H1 (cell line): ENCODE results near the gene CD72.

Experiments
- CEBPB ChIP-seq: IDR thresholded peaks from 2 replicates; pipeline ENCODE4 v1.6.1; 2012; ENCODE audit warnings: low read depth, low read length
- CTCF ChIP-seq, 3 experiments: IDR thresholded peaks; 1 replicate in 2 of 3; 2 replicates in 1 of 3; pipeline versions ENCODE4 v1.5.1 to v1.6.1; 2011; ENCODE audit warnings: low read length in 3 of 3, mild to moderate bottlenecking in 3 of 3, inconsistent platforms in 2 of 3, low read depth in 1 of 3, moderate library complexity in 1 of 3; ENCODE audit not compliant: insufficient read depth in 1 of 3; ENCODE audit errors: control extremely low read depth in 1 of 3
- EP300 ChIP-seq, 2 experiments: IDR thresholded peaks; 1 replicate in 1 of 2; 2 replicates in 1 of 2; pipeline ENCODE4 v1.6.1; 2011 to 2012; ENCODE audit warnings: low read depth in 2 of 2, low read length in 2 of 2, mild to moderate bottlenecking in 2 of 2, borderline replicate concordance in 1 of 2, inconsistent platforms in 1 of 2, moderate library complexity in 1 of 2
- EZH2 ChIP-seq: fragments of 200-600 bp; sonication (generic); IDR thresholded peaks from 2 replicates; pipeline ENCODE4 v1.7.1; 2012; ENCODE audit warnings: low read depth, mild to moderate bottlenecking, moderate library complexity, low read length, inconsistent platforms; ENCODE audit not compliant: severe bottlenecking
- POLR2A ChIP-seq, 2 experiments: IDR thresholded peaks; 1 replicate in 1 of 2; 2 replicates in 1 of 2; pipeline ENCODE4 v1.6.1; 2011; ENCODE audit warnings: low read depth in 2 of 2, low read length in 2 of 2, mild to moderate bottlenecking in 2 of 2; ENCODE audit errors: control extremely low read depth in 1 of 2
- POLR2AphosphoS5 ChIP-seq: IDR thresholded peaks from 2 replicates; pipeline ENCODE4 v1.6.1; 2011; ENCODE audit warnings: low read depth, low read length
- RFX5 ChIP-seq: IDR thresholded peaks from 2 replicates; pipeline ENCODE4 v1.6.1; 2011; ENCODE audit warnings: low read depth, low read length, improper control_type of control experiment, borderline replicate concordance

GRCh38 chr9:35569206-35569605 is 49.0 kb downstream of the CD72 start:
- no peak for TF ChIP-seq CEBPB
- TF ChIP-seq POLR2A (IDR thresholded peaks at IDR 0.05; ENCODE audit: control extremely low read depth in 1 of 2, low read depth in 2 of 2, low read length in 2 of 2): no peak
- no peak for TF ChIP-seq EP300 (IDR thresholded peaks at IDR 0.05; ENCODE audit: borderline replicate concordance in 1 of 2, low read depth in 2 of 2, low read length in 2 of 2)
- no peak for TF ChIP-seq CTCF (IDR thresholded peaks at IDR 0.05; ENCODE audit: control extremely low read depth in 1 of 3, insufficient read depth in 1 of 3, low read depth in 1 of 3, low read length in 3 of 3)
- no peak for TF ChIP-seq RFX5
- no peak for TF ChIP-seq EZH2
- no peak for TF ChIP-seq POLR2AphosphoS5
